B cell (primary cell): ENCODE results near the gene HOXA4. TPM values are rescaled to one million over a fixed set of nuclear protein-coding genes. Genes with fewer than 3 reads are reported as not detected.
A peak's percentile ranks its signal among the peaks of the same experiment; 100 is the strongest.

Experiments
- ATAC-seq: fragments of 200-7000 bp; cut with Tn5 transposase; one replicate; pipeline ENCODE4 v1.10.0; 2021; ENCODE audit warnings: low read depth, mild to moderate bottlenecking, moderate number of reproducible peaks, moderate library complexity
- CTCF ChIA-PET: fragments of 350-600 bp; sonication (Branson Sonifier 250); formaldehyde crosslinking; loops from one replicate; lab custom pipeline; 2021; ENCODE audit warnings: antibody characterized with exemption, inconsistent platforms; lab: Charles Lee
- POLR2A ChIA-PET: fragments of 350-600 bp; sonication (Branson Sonifier 250); formaldehyde crosslinking; loops from one replicate; lab custom pipeline; 2021; ENCODE audit warnings: antibody characterized with exemption; lab: Charles Lee
- DNase-seq: peaks from one replicate; pipeline ENCODE4 v3.0.0; 2013
- H2AFZ ChIP-seq: 2 replicates; pipeline ENCODE4 v1.6.1; 2012; ENCODE audit warnings: mild to moderate bottlenecking, low read depth, low read length; ENCODE audit not compliant: insufficient read depth, poor library complexity, severe bottlenecking
- H3K27ac ChIP-seq, 2 donors: 1 replicate in 1 of 2; 2 replicates in 1 of 2; pipeline ENCODE4 v1.5.1; 2012 to 2013; ENCODE audit warnings: low read length in 2 of 2, mild to moderate bottlenecking in 2 of 2, moderate library complexity in 1 of 2
- H3K27me3 ChIP-seq, 4 experiments: fragments of 200-600 bp in 1 of 4; sonication (generic) in 1 of 4; replicated peaks in 1 of 4; 1 replicate in 2 of 4; 2 replicates in 2 of 4; pipeline versions ENCODE4 v1.6.1 to v1.7.0; 2013 to 2016; ENCODE audit warnings: low read length in 3 of 4, mild to moderate bottlenecking in 2 of 4, mixed read lengths in 1 of 4, moderate library complexity in 1 of 4; ENCODE audit not compliant: insufficient read depth in 4 of 4, control insufficient read depth in 3 of 4; ENCODE audit errors: control extremely low read depth in 1 of 4
- H3K36me3 ChIP-seq, 2 experiments: replicated peaks in 1 of 2; 1 replicate in 1 of 2; 2 replicates in 1 of 2; pipeline versions ENCODE4 v1.6.1 to v1.7.1; 2013; ENCODE audit warnings: low read length in 1 of 2; ENCODE audit not compliant: insufficient read depth in 2 of 2, control insufficient read depth in 1 of 2; ENCODE audit errors: control extremely low read depth in 1 of 2, extremely low read depth in 1 of 2
- H3K4me1 ChIP-seq, 2 donors: fragments of 200-600 bp in 1 of 2; sonication (generic) in 1 of 2; 1 replicate in 1 of 2; 2 replicates in 1 of 2; pipeline versions ENCODE4 v1.5.1 to v1.6.1; 2013 to 2017; ENCODE audit warnings: low read length in 2 of 2; ENCODE audit not compliant: control insufficient read depth in 2 of 2, insufficient read depth in 2 of 2
- H3K4me2 ChIP-seq: replicated peaks from 2 replicates; pipeline ENCODE3; 2012; ENCODE audit warnings: mild to moderate bottlenecking, low read depth, low read length; ENCODE audit not compliant: poor library complexity, severe bottlenecking
- H3K4me3 ChIP-seq, 5 experiments: fragments of 200-600 bp in 1 of 5; sonication (generic) in 1 of 5; 1 replicate in 3 of 5; 2 replicates in 2 of 5; pipeline versions ENCODE4 v1.5.1 to v1.7.0; 2011 to 2016; ENCODE audit warnings: low read length in 4 of 5, mild to moderate bottlenecking in 4 of 5, low read depth in 2 of 5, control low read depth in 1 of 5, moderate library complexity in 1 of 5; ENCODE audit not compliant: insufficient read depth in 1 of 5; ENCODE audit errors: control extremely low read depth in 1 of 5, extremely low read depth in 1 of 5
- H3K79me2 ChIP-seq: fragments of 200-600 bp; sonication (generic); one replicate; pipeline ENCODE4 v1.6.0; 2016; ENCODE audit warnings: low read length; ENCODE audit not compliant: control insufficient read depth, insufficient read depth
- H3K9ac ChIP-seq: fragments of 200-600 bp; sonication (generic); 2 replicates; pipeline ENCODE4 v1.6.1; 2017; ENCODE audit warnings: mild to moderate bottlenecking, low read length, moderate library complexity
- H3K9me3 ChIP-seq, 3 donors: one replicate each; pipeline versions ENCODE4 v1.6.1 to v1.7.1; 2013; ENCODE audit warnings: low read length in 2 of 3; ENCODE audit not compliant: control insufficient read depth in 2 of 3, insufficient read depth in 1 of 3; ENCODE audit errors: control extremely low read depth in 1 of 3
- H4K20me1 ChIP-seq: 2 replicates; pipeline ENCODE4 v1.6.0; 2012; ENCODE audit warnings: mild to moderate bottlenecking, low read length; ENCODE audit not compliant: insufficient read depth, control insufficient read depth, poor library complexity, severe bottlenecking
- H3K27ac Mint-ChIP-seq: one replicate; pipeline ENCODE4 v1.8.0; 2021; ENCODE audit warnings: mixed read lengths
- H3K27me3 Mint-ChIP-seq: one replicate; pipeline ENCODE4 v1.8.0; 2021; ENCODE audit warnings: mixed read lengths
- H3K4me1 Mint-ChIP-seq: one replicate; pipeline ENCODE4 v1.8.0; 2021; ENCODE audit warnings: mixed read lengths
- H3K4me3 Mint-ChIP-seq: one replicate; pipeline ENCODE4 v1.8.0; 2021; ENCODE audit warnings: mixed read lengths
- H3K9me3 Mint-ChIP-seq: one replicate; pipeline ENCODE4 v1.8.0; 2022; ENCODE audit warnings: mixed read lengths; ENCODE audit not compliant: insufficient read depth
- EZH2 ChIP-seq: IDR thresholded peaks from 2 replicates; pipeline ENCODE4 v1.6.1; 2012; ENCODE audit warnings: borderline replicate concordance, low read depth, mild to moderate bottlenecking, moderate library complexity, low read length; ENCODE audit not compliant: insufficient read depth, poor library complexity, severe bottlenecking
- WGBS: methylation state at CpG from one replicate; pipeline ENCODE4 v1.1.5; 2013; ENCODE audit warnings: missing lambda C conversion rate; ENCODE audit not compliant: insufficient coverage; 5-methylcytosine and 5-hydroxymethylcytosine counted together
- intact Hi-C: fragments of 100-400 bp; cut with micrococcal nuclease; formaldehyde crosslinking; loops from one replicate; pipeline ENCODE4 v1.10.0; 2022
- polyA plus RNA-seq: library from polyadenylated mRNA; depleted of rRNA; stranded (reverse); fragments of >200 nt; gene quantifications from 2 replicates; pipeline ENCODE4 v1.2.3, GENCODE V29; 2012
- total RNA-seq, 2 donors: library from RNA; stranded (reverse); fragments of 120-200 nt in 1 of 2; gene quantifications; 1 replicate in 1 of 2; 2 replicates in 1 of 2; pipeline versions ENCODE4 v1.2.3 to v1.2.4, GENCODE V29; 2013 to 2022
- TF ChIP-seq, protein P1 (sequence below): fragments of 200-600 bp; IDR thresholded peaks from one replicate; pipeline ENCODE4 v1.8.0; 2022; ENCODE audit warnings: antibody characterized with exemption, mild to moderate bottlenecking

HOXA4 gene
- total and polyA plus RNA-seq, 2 donors (not counting 1 experiment from before 2014, with no cell fraction given) = 0.30 TPM; not detected in 1

- no peak overlapping the region for H3K27ac ChIP-seq
- intact Hi-C loops = loop anchor here (1.0 to 5.0 kb wide), 3 partner anchors 36 to 769 kb away; partner anchors contain the start of gene HOXA11
- H3K36me3 ChIP-seq = no peaks in the 10 kb centered on the region
- H3K27ac Mint-ChIP-seq = peak overlapping the region; percentile 73
- WGBS = under 1% methylated on average over 22 of the region's 27 CpGs
- H3K9ac ChIP-seq = peak overlapping the region; percentile 30
- POLR2A ChIA-PET = interaction anchor here (0.5 to 1.0 kb wide), 2 partner anchors 22 to 956 kb away, joined by 3 read pairs; no protein-coding TSS in a partner anchor
- H3K9me3 ChIP-seq = peaks cover 0 to 88% (median 13%) of the 10 kb centered on the region in 3 donors
- CTCF ChIA-PET = interaction anchor here (0.9 to 6.9 kb wide), 13 partner anchors 11 to 1299 kb away, joined by 3 to 52 read pairs (median 3); no protein-coding TSS in a partner anchor
- peaks cover 0 to 99% (median 84%) of the 10 kb centered on the region in 4 experiments for H3K27me3 ChIP-seq
- no peak overlapping the region for H2AFZ ChIP-seq
- peak overlapping the region in 4 of 5 experiments; percentile 26 to 48 (median 36) for H3K4me3 ChIP-seq
- DNase-seq = no peak
- no peak for ATAC-seq
- peaks cover 70% of the 10 kb centered on the region for H3K27me3 Mint-ChIP-seq
- peak overlapping the region; percentile 83 for H3K4me3 Mint-ChIP-seq
- TF ChIP-seq EZH2 = peak; percentile 21
- TF ChIP-seq, protein P1, sequence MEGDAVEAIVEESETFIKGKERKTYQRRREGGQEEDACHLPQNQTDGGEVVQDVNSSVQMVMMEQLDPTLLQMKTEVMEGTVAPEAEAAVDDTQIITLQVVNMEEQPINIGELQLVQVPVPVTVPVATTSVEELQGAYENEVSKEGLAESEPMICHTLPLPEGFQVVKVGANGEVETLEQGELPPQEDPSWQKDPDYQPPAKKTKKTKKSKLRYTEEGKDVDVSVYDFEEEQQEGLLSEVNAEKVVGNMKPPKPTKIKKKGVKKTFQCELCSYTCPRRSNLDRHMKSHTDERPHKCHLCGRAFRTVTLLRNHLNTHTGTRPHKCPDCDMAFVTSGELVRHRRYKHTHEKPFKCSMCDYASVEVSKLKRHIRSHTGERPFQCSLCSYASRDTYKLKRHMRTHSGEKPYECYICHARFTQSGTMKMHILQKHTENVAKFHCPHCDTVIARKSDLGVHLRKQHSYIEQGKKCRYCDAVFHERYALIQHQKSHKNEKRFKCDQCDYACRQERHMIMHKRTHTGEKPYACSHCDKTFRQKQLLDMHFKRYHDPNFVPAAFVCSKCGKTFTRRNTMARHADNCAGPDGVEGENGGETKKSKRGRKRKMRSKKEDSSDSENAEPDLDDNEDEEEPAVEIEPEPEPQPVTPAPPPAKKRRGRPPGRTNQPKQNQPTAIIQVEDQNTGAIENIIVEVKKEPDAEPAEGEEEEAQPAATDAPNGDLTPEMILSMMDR = no peak
- peaks cover 10% of the 10 kb centered on the region for H4K20me1 ChIP-seq
- H3K9me3 Mint-ChIP-seq = no peaks in the 10 kb centered on the region
- H3K4me1 Mint-ChIP-seq = peaks cover 44% of the 10 kb centered on the region
- peaks cover 66 to 76% of the 10 kb centered on the region in 2 donors for H3K4me1 ChIP-seq
- no peaks in the 10 kb centered on the region for H3K79me2 ChIP-seq
- peak overlapping the region; percentile 79 for H3K4me2 ChIP-seq
These were observed 20.9 kb upstream of the HOXA4 start for GRCh38 chr7:27151341-27151930.
